HG03108 (cell line): ENCODE measurements around the gene KLHL29.
"Not testable (repeated sequence)": the region's sequence is repeated elsewhere in the genome, so short reads cannot be mapped to it uniquely, and the experiment has no call there.

Experiments used
- ATAC-seq: cut with Tn5 transposase; IDR thresholded peaks from one replicate; pipeline ENCODE4 v1.9.1; 2021; ENCODE audit warnings: moderate library complexity; ENCODE audit not compliant: unreplicated experiment

Gene KLHL29

GRCh38 chr2:23384551-23385343 is at the start of gene KLHL29:
TSS of gene KLHL29 (plus strand) at chr2:23385179. CDS start at chr2:23562197, 177,018 bp downstream.
- ATAC-seq: peak; percentile 47

DNA sequence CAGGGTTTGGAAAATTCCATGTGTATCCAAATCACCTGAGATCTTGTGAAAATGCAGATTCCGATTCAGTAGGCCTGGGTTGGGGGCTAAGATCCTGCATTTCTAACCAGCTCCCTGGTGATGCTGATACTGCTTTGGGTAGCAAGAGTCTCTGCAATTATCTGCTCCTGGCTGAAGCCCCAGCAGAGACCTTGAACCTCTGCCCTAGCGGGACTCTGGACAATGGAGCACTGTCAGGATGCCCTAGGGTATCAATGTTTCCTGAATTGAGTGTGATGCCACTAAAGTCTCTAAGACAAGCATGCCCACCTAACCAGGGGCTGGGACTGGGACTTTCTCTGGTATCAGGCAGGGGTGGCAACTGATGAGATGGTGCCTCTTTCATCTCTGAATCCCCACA is 49.4 kb upstream of the KLHL29 start:
- ATAC-seq: no peak

- no peak for ATAC-seq
Observed at GRCh38 chr2:23342075-23342474, 42.9 kb upstream of the KLHL29 start.

DNA sequence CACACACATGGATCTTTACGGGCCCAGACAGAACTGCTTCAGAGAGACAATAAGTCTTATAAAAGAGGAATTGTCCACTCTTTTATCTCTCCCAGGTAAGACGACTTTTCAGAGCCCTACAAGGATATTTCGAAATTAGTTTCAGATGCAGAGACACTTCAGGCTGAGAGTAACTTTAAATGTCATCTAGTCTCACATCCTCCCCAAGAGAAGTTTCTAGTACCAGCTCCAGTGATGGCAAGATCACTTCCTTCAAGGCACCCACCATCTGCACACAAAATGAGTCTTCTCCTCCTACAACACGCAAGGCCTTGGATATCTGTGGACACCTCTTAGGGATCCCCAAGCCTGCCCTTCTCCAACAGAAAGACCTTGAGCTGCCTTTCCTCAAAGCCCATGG is 39.0 kb upstream of the KLHL29 start:
- ATAC-seq: no peak

- ATAC-seq: no peak
Observed at GRCh38 chr2:23346781-23347180, 38.2 kb upstream of the KLHL29 start.

DNA sequence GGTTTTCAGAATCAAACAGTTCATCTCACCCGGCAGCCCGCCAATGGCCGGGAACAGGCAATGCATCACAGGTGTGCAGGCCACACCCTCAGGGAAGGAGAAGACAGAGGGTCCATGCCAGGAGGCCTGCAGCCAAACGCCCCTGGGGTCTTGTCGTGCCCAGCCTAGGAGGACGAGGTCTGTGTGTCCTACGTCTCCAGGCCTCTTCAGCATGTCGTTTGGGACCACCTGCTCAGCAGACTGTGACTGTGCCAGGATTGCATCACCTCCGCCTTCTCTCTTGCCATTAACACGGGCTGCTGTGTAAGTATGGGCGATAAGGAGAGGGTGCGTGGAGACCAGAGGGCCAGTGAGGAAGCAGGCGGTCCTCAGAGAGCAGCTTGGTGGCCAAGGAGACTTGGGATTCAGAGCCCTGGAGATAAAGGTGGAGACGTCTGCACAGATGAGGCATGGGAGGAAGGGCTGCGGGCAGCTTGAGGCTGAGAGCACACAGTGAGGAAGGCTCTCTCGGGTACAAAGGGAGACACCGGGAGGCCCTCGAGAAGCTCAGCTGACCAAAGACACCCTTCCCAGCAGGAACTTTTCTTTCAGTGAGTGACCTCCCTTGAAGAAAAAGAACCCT is 37.4 kb upstream of the KLHL29 start:
- ATAC-seq: no peak

- ATAC-seq: not testable (repeated sequence)
Observed at GRCh38 chr2:23348093-23348481, 36.9 kb upstream of the KLHL29 start.

DNA sequence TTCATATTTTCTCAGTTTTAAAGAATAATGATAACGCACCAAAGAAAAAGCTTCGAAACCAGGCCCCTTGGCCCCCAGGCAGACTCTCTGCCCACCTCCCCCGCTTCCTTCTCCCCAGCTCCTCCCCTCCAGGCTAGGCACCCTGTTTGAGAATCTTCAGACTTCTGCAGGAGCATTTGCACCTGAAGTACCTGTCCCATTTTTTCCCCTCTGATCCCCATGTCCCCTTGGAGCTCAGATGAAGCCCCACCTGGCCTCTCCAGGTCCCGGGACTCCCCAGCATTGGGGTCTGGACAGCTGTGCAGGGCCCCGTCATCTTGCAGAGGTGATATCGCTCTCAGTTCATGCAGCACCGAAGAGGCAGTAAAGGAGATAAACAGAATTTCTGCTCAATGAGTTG is 35.5 kb upstream of the KLHL29 start:
- ATAC-seq: no peak

DNA sequence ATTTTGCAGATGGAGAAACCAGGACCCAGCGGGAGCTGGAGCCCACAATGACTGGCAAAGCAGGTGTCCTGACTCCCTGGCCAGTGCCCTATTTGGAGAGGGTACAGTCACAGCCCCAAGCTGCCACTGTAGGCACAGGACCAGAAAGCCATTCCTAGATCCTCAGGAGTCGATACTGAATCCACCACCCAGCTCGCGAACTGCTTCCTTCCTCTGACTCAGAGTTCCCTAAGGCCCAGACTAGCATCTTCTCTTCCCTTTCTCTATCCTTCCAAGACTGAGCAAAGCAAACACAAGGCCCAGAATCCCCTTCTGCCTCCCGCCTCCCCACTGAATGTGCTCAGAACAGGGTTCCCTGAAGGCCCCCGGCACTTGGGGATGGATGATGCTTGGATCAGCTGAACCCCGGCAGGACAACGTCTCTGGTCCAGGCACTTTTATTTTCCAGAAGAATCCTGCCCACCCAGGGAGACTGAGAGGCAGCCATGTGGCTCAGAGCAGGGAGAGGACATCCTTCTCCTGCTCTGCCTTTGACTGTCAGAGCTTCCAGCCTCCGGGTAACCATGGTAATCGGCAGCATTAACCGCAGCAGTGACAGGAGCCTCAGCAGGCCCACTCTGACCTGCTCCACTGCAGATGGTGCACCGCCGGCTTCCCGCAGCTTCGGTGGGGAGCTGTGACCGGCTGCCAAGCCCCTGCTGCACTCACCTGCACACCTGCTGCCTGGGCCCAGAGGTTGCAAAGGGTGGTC is 34.8 kb upstream of the KLHL29 start:
- ATAC-seq: no peak

DNA sequence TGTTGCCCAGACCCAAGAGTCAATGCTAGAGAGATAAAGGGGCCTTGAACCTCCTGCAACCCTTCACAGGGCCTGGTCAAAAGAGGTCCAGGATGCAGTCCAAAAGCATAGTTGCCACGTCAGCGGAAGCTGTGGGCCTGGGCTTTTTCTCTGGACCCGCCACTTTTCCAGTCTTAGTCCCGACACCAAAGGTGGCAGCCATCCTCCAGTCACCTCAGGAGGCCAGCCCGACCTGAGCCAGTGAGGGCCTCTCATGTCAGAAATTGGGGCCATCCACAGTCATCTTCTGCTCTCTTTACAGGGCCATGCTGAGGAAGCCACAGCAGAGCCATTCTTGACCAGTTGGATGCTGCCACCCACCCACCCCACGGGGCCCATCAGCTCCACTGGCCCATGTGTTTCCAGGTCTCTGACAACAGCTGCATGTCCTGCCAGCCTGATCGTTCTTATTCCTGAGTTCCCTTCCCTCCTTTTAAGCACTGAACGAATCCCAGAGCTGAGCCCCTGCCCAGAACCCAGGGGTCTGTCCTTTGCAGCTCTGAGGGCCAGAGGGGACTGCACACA is 34.1 kb upstream of the KLHL29 start:
- no peak for ATAC-seq

GRCh38 chr2:23351388-23352141 is 33.4 kb upstream of the KLHL29 start:
- peak; percentile 84 for ATAC-seq

DNA sequence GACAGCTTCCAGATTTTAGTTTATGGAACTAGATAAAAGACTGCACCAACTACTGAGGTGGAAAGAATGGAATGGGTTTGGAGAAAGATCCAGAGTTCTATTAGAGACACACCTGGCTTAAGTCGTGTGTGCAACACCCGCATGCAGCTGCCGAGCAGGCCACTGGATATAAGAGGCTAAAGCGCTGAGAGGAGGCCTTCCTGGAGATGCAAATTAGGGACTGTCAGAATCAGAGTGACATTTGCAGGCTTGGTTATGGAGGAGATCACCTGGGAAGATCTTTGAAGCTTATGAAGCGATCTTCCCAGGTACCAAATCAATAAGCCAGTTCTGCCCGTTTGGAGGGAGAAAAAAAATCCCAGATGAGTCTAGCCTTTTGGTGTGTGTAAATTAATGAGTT is 30.4 kb upstream of the KLHL29 start:
- ATAC-seq: peak; percentile 43

DNA sequence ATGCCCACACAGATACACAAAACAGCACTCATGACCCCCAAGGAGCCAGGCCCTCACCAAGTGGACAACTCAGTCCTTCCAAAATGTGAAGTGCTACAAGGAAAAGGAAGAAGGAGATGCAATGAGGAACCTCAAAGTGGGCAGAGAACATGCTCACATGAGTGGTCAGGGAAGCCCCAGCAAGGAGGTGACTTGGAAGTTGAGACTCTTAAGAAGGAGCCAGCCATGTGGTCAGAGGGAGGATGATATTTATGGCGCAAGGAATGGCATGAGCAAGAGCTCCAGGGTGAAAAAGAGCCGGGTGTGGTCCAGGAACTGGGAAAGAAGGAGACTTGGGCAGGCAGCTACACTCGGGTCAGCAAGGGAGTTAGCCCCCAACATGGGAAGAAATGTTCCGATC is 30.0 kb upstream of the KLHL29 start:
- no peak for ATAC-seq

GRCh38 chr2:23356711-23357110 is 28.3 kb upstream of the KLHL29 start:
- ATAC-seq: no peak

GRCh38 chr2:23359631-23360567 is 25.1 kb upstream of the KLHL29 start:
- ATAC-seq: no peak

DNA sequence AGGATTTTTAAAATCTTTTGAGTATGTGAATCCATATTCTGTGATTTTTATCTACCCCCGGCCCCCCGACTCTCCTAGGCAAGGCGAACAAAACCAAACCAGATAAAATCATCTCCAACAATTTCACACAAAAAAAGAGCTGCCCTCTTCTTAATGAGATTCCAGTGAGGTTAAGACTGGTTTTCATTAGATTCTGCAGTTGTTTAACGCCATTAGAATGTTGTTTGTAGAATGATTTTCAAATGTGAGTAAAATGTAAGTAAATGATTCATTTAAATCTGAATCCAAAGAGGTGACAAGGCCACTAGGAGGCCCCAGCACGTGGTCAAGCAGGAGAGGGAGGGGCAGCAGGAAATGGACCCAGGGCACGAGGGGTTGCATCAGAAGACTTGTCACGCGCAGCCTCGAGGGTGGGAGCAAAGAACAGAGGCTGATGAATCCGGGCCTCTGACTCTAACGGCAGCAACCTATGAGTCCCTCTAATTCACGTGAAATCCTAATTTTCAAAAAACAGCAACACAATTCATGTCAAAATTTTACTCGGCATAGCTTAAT is 24.3 kb upstream of the KLHL29 start:
- ATAC-seq: no peak

DNA sequence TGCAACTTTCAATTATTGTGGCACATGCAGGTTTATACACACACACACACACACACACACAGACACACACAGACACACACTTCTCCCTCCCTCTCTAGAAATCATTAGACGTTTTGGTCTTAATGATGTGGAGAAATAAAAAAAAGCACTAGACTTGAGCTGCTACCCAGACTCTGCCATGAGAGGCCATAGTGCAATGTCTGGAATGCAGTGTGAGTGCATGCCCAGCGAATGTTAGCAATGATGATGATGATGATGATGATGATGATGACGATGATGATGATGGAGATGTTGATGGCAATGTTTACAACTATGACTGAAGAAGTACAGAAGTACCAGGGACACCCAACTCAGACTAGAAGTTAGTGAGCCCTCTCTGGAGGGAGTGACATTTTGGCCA is 23.8 kb upstream of the KLHL29 start:
- no peak for ATAC-seq

GRCh38 chr2:23363268-23363667 is 21.7 kb upstream of the KLHL29 start:
- no peak for ATAC-seq

DNA sequence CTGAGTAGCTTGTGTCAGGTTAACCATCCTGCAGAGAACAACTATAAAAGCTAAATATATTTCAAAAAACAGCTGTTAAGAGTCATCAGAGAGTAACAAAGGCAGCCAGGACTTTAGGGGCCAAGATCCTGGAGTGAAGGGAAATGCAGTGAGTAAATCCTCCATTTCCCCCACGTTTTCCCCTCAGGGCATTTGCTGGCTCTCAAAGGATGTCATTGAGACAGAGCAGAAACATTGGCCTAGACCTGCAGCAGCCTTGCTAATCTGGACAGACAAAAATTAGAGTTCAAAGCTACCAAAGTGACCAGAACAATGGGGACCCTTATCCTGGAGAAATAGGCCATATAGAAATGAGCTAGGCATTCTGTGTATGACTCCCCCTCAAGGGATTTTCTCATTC is 21.1 kb upstream of the KLHL29 start:
- ATAC-seq: no peak
